ENCODE data around the gene DIAPH2. TPM values are rescaled to one million over a fixed set of nuclear protein-coding genes. Genes with fewer than 3 reads are reported as not detected.

The DIAPH2 gene
- total RNA-seq, 3 donors from 2014 or later, result 27.4 to 66.4 (median 30.8) TPM

- intact Hi-C loops (cut with DNase I; ENCODE audit: low total_unique reads), result no loop called here
Observed at GRCh38 chrX:97027384-97027922, 342.8 kb downstream of the DIAPH2 start.

GRCh38 chrX:97030463-97030862, 345.8 kb downstream of the DIAPH2 start:
- no peak for DNase-seq (ENCODE audit: low spot score in 2 of 2)
- Histone ChIP-seq H3K27ac (no peak overlapping the region), H3K9me3 (no peaks in the 10 kb centered on the region), H3K4me1 (no peaks in the 10 kb centered on the region), H3K27me3 (no peaks in the 10 kb centered on the region), H3K36me3 (no peaks in the 10 kb centered on the region), H3K4me3 (no peak overlapping the region)
- intact Hi-C loops (cut with DNase I; ENCODE audit: low total_unique reads), result no loop called here
- TF ChIP-seq POLR2A (IDR thresholded peaks at IDR 0.05) (no peak), CTCF (IDR thresholded peaks at IDR 0.05) (no peak), POLR2AphosphoS5 (IDR thresholded peaks at IDR 0.05) (no peak)

More at GRCh38 chrX:97027384-97027922, 342.8 kb downstream of the DIAPH2 start:
- H3K9me3 ChIP-seq, result no peaks in the 10 kb centered on the region
- no peaks in the 10 kb centered on the region for H3K4me1 ChIP-seq
- peaks cover 0 to 10% of the 10 kb centered on the region in 2 donors for H3K27me3 ChIP-seq
- TF ChIP-seq POLR2AphosphoS5 (IDR thresholded peaks at IDR 0.05) (no peak), POLR2A (IDR thresholded peaks at IDR 0.05) (no peak), CTCF (IDR thresholded peaks at IDR 0.05) (no peak)
- no peak overlapping the region for H3K4me3 ChIP-seq
- no peak for DNase-seq (ENCODE audit: low spot score in 2 of 2)
- H3K27ac ChIP-seq, result no peak overlapping the region
- H3K36me3 ChIP-seq, result no peaks in the 10 kb centered on the region

- Histone ChIP-seq H3K36me3 (no peaks in the 10 kb centered on the region), H3K27ac (no peak overlapping the region), H3K4me3 (no peak overlapping the region), H3K27me3 (no peaks in the 10 kb centered on the region), H3K9me3 (no peaks in the 10 kb centered on the region), H3K4me1 (no peaks in the 10 kb centered on the region)
- intact Hi-C loops (cut with DNase I; ENCODE audit: low total_unique reads), result no loop called here
- TF ChIP-seq CTCF (IDR thresholded peaks at IDR 0.05) (no peak), POLR2A (IDR thresholded peaks at IDR 0.05) (no peak), POLR2AphosphoS5 (IDR thresholded peaks at IDR 0.05) (no peak)
- DNase-seq (ENCODE audit: low spot score in 2 of 2), result no peak
Observed at GRCh38 chrX:97030947-97031346, 346.3 kb downstream of the DIAPH2 start.

- Histone ChIP-seq H3K36me3 (no peaks in the 10 kb centered on the region), H3K9me3 (no peaks in the 10 kb centered on the region), H3K27ac (no peak overlapping the region), H3K4me3 (no peak overlapping the region), H3K27me3 (peaks cover 0 to 7% of the 10 kb centered on the region in 2 donors), H3K4me1 (no peaks in the 10 kb centered on the region)
- TF ChIP-seq CTCF (IDR thresholded peaks at IDR 0.05), result no peak
- intact Hi-C loops (cut with DNase I; ENCODE audit: low total_unique reads), result no loop called here
- no peak for DNase-seq (ENCODE audit: low spot score in 2 of 2)
Observed at GRCh38 chrX:97039363-97040029, 354.9 kb downstream of the DIAPH2 start.

- H3K9me3 ChIP-seq, result no peaks in the 10 kb centered on the region
- no peaks in the 10 kb centered on the region for H3K36me3 ChIP-seq
- no peak overlapping the region for H3K4me3 ChIP-seq
- intact Hi-C loops (cut with DNase I; ENCODE audit: low total_unique reads), result no loop called here
- H3K27me3 ChIP-seq, result peaks cover 0 to 5% of the 10 kb centered on the region in 2 donors
- no peak for DNase-seq (ENCODE audit: low spot score in 2 of 2)
- H3K4me1 ChIP-seq, result no peaks in the 10 kb centered on the region
- TF ChIP-seq POLR2AphosphoS5 (IDR thresholded peaks at IDR 0.05) (no peak), POLR2A (IDR thresholded peaks at IDR 0.05) (no peak), CTCF (IDR thresholded peaks at IDR 0.05) (no peak)
- H3K27ac ChIP-seq, result no peak overlapping the region
Observed at GRCh38 chrX:97045470-97045869, 360.8 kb downstream of the DIAPH2 start.

All from breast epithelium (tissue), 4 donors.